Brain microvascular endothelial cell (primary cell): ENCODE results near the gene C2CD5.

ENCODE experiments used
- DNase-seq: peaks from one replicate; pipeline ENCODE4 v3.0.0-alpha.2; 2020
- H3K27ac ChIP-seq: fragments of 250-450 bp; sonication (Bioruptor Pico); 2 replicates; pipeline ENCODE4 v1.5.1; 2020; ENCODE audit warnings: mild to moderate bottlenecking, moderate library complexity
- H3K27me3 ChIP-seq: fragments of 250-450 bp; sonication (Bioruptor Pico); replicated peaks from 2 replicates; pipeline ENCODE4 v1.5.1; 2020; ENCODE audit warnings: mild to moderate bottlenecking
- H3K36me3 ChIP-seq: fragments of 250-450 bp; sonication (Bioruptor Pico); replicated peaks from 2 replicates; pipeline ENCODE4 v1.5.1; 2020; ENCODE audit warnings: mild to moderate bottlenecking
- H3K4me3 ChIP-seq: 2 replicates; pipeline ENCODE4 v1.5.1; 2011; ENCODE audit warnings: low read depth, mild to moderate bottlenecking, control low read depth, low read length, moderate library complexity
- CTCF ChIP-seq: IDR thresholded peaks from 2 replicates; pipeline ENCODE4 v1.5.1; 2011; ENCODE audit warnings: low read depth, mild to moderate bottlenecking, moderate library complexity, low read length, control low read depth, inconsistent platforms; ENCODE audit errors: missing control alignments
- in situ Hi-C: cut with HindIII; loops from 2 replicates; pipeline ENCODE4 v1.10.0; 2017; ENCODE audit warnings: low sequenced_read_pairs, low pct_ligation_motif_present

Gene C2CD5

GRCh38 chr12:22525426-22525825, 18.9 kb downstream of the C2CD5 start:
- no peaks in the 10 kb centered on the region for H3K27me3 ChIP-seq
- no peak for DNase-seq
- TF ChIP-seq CTCF: no peak
- in situ Hi-C loops: no loop called here
- no peaks in the 10 kb centered on the region for H3K36me3 ChIP-seq
- H3K27ac ChIP-seq: no peak overlapping the region
- no peak overlapping the region for H3K4me3 ChIP-seq

- in situ Hi-C loops: no loop called here
These were observed 25.3 kb downstream of the C2CD5 start for GRCh38 chr12:22518998-22519397.

GRCh38 chr12:22518060-22518719, 26.2 kb downstream of the C2CD5 start:
- peak; percentile 18 for DNase-seq
- H3K4me3 ChIP-seq: no peak overlapping the region
- H3K36me3 ChIP-seq: no peaks in the 10 kb centered on the region

More at GRCh38 chr12:22518998-22519397, 25.3 kb downstream of the C2CD5 start:
- DNase-seq: peak; percentile 69
- no peaks in the 10 kb centered on the region for H3K27me3 ChIP-seq
- no peak for TF ChIP-seq CTCF
- no peaks in the 10 kb centered on the region for H3K36me3 ChIP-seq
- no peak overlapping the region for H3K4me3 ChIP-seq
- H3K27ac ChIP-seq: no peak overlapping the region

GRCh38 chr12:22514875-22515274, 29.5 kb downstream of the C2CD5 start:
- no peak overlapping the region for H3K27ac ChIP-seq
- H3K36me3 ChIP-seq: no peaks in the 10 kb centered on the region
- in situ Hi-C loops: no loop called here
- no peak for TF ChIP-seq CTCF
- no peak overlapping the region for H3K4me3 ChIP-seq
- no peak for DNase-seq
- no peaks in the 10 kb centered on the region for H3K27me3 ChIP-seq

More at GRCh38 chr12:22518060-22518719, 26.2 kb downstream of the C2CD5 start:
- no peak for TF ChIP-seq CTCF
- in situ Hi-C loops: no loop called here
- Histone ChIP-seq H3K27ac (no peak overlapping the region), H3K27me3 (no peaks in the 10 kb centered on the region)

GRCh38 chr12:22505826-22506225, 38.5 kb downstream of the C2CD5 start:
- DNase-seq: no peak
- Histone ChIP-seq H3K27ac (no peak overlapping the region), H3K27me3 (no peaks in the 10 kb centered on the region), H3K4me3 (no peak overlapping the region), H3K36me3 (no peaks in the 10 kb centered on the region)
- TF ChIP-seq CTCF: no peak
- in situ Hi-C loops: no loop called here

- no peak for TF ChIP-seq CTCF
- in situ Hi-C loops: no loop called here
- no peak for DNase-seq
- no peaks in the 10 kb centered on the region for H3K27me3 ChIP-seq
- no peaks in the 10 kb centered on the region for H3K36me3 ChIP-seq
- H3K4me3 ChIP-seq: no peak overlapping the region
- no peak overlapping the region for H3K27ac ChIP-seq
These were observed 44.2 kb downstream of the C2CD5 start for GRCh38 chr12:22500100-22500499.
